Omental fat pad (tissue), 4 donors: Measurements from ENCODE around the gene BNIP2. TPM values are rescaled to one million over a fixed set of nuclear protein-coding genes. Genes with fewer than 3 reads are reported as not detected.
"Not testable (repeated sequence)": the region's sequence is repeated elsewhere in the genome, so short reads cannot be mapped to it uniquely, and the experiment has no call there.

Source experiments
- ATAC-seq: fragments of 150-250 bp; one replicate; pipeline ENCODE4 v1.9.1; 2016; ENCODE audit warnings: mild to moderate bottlenecking, moderate library complexity; ENCODE audit not compliant: low FRiP score
- DNase-seq: peaks from one replicate; pipeline ENCODE4 v3.0.0-alpha.2; 2019; ENCODE audit warnings: low spot score
- CTCF ChIP-seq, 3 donors: fragments of 450-650 bp; IDR thresholded peaks; one replicate each; pipeline ENCODE4 v1.5.1; 2016 to 2017; ENCODE audit warnings: antibody characterized with exemption in 3 of 3, mild to moderate bottlenecking in 3 of 3, moderate library complexity in 2 of 3
- total RNA-seq, 4 donors: library from RNA; depleted of rRNA; stranded (reverse); fragments of >200 nt; gene quantifications; one replicate each; pipeline ENCODE4 v1.1.0, GENCODE V29; 2016

The BNIP2 gene
- total RNA-seq, 4 donors from 2014 or later: 102 to 162 (median 132) TPM

- ATAC-seq (no peak), DNase-seq (no peak)
- TF ChIP-seq CTCF (IDR thresholded peaks at IDR 0.05): no peak
Measured at GRCh38 chr15:59644756-59645155, 44.4 kb downstream of the BNIP2 start.

GRCh38 chr15:59642351-59642750 lies 46.8 kb downstream of the BNIP2 start:
- no peak for DNase-seq
- ATAC-seq: no peak
- TF ChIP-seq CTCF (IDR thresholded peaks at IDR 0.05): no peak

- not testable (repeated sequence) for ATAC-seq, DNase-seq
Measured at GRCh38 chr15:59637507-59637906, 51.6 kb downstream of the BNIP2 start.

- no peak for TF ChIP-seq CTCF (IDR thresholded peaks at IDR 0.05)
- no peak for DNase-seq
- ATAC-seq: no peak
Measured at GRCh38 chr15:59636184-59636583, 52.9 kb downstream of the BNIP2 start.

- DNase-seq (no peak), ATAC-seq (no peak)
- no peak for TF ChIP-seq CTCF (IDR thresholded peaks at IDR 0.05)
Measured at GRCh38 chr15:59632714-59633113, 56.4 kb downstream of the BNIP2 start.

GRCh38 chr15:59622289-59622688 lies 66.8 kb downstream of the BNIP2 start:
- no peak for DNase-seq
- TF ChIP-seq CTCF (IDR thresholded peaks at IDR 0.05): no peak
- ATAC-seq: no peak

GRCh38 chr15:59618406-59618805 lies 70.7 kb downstream of the BNIP2 start:
- no peak for TF ChIP-seq CTCF (IDR thresholded peaks at IDR 0.05)
- ATAC-seq: no peak
- no peak for DNase-seq

- no peak for DNase-seq
- ATAC-seq: no peak
- no peak for TF ChIP-seq CTCF (IDR thresholded peaks at IDR 0.05)
Measured at GRCh38 chr15:59616379-59616778, 72.7 kb downstream of the BNIP2 start.
